ENCODE data around the gene SLC3A2. TPM values are rescaled to one million over a fixed set of nuclear protein-coding genes. Genes with fewer than 3 reads are reported as not detected.

The SLC3A2 gene
- total and polyA plus RNA-seq, 4 donors: 34.3 to 59.5 (median 51.0) TPM

GRCh38 chr11:62882431-62882749 lies 1.7 kb downstream of the SLC3A2 start:
- Histone ChIP-seq H3K27me3 (ENCODE audit: control insufficient read depth in 4 of 4, insufficient read depth in 4 of 4, low read length in 3 of 4) (no peaks in the 10 kb centered on the region), H3K4me1 (ENCODE audit: control insufficient read depth in 4 of 4, insufficient read depth in 4 of 4, low read length in 3 of 4) (peaks cover 0 to 29% (median 27%) of the 10 kb centered on the region in 4 donors), H3K4me3 (ENCODE audit: low read depth in 1 of 3, low read length in 3 of 3) (peak overlapping the region in 2 of 3 donors; percentile 86 to 88), H3K27ac (ENCODE audit: low read depth in 1 of 2, low read length in 2 of 2) (no peak overlapping the region), H3K9me3 (ENCODE audit: control insufficient read depth in 4 of 4, low read length in 3 of 4) (no peaks in the 10 kb centered on the region), H3K9ac (ENCODE audit: low read depth in 1 of 2, low read length in 2 of 2) (peak overlapping the region in 1 of 2 donors; percentile 97), H3K36me3 (ENCODE audit: control insufficient read depth in 4 of 4, insufficient read depth in 3 of 4, low read depth in 1 of 4, low read length in 3 of 4) (peaks cover 10 to 46% (median 40%) of the 10 kb centered on the region in 4 donors)
- 66% methylated on average over 6 of the region's 6 CpGs for WGBS
- DNase-seq (ENCODE audit: low spot score): no peak
- no peak for TF ChIP-seq HNF4A (conservative IDR thresholded peaks at IDR 0.05)
- TF ChIP-seq HNF4G (IDR thresholded peaks at IDR 0.05): no peak
- no peak for TF ChIP-seq TAF1 (conservative IDR thresholded peaks at IDR 0.05)
- TF ChIP-seq YY1 (IDR thresholded peaks at IDR 0.05): no peak
- TF ChIP-seq REST (IDR thresholded peaks at IDR 0.05): no peak
- TF ChIP-seq NR2F2 (IDR thresholded peaks at IDR 0.05): no peak
- no peak for TF ChIP-seq MAX (IDR thresholded peaks at IDR 0.05)
- no peak for TF ChIP-seq JUND (IDR thresholded peaks at IDR 0.05)
- TF ChIP-seq CTCF (IDR thresholded peaks at IDR 0.05; ENCODE audit: low read depth, low read length, missing input control): no peak
- TF ChIP-seq FOXA2 (IDR thresholded peaks at IDR 0.05): no peak
- no peak for TF ChIP-seq ZBTB33 (IDR thresholded peaks at IDR 0.05)

- peaks cover 14 to 48% (median 44%) of the 10 kb centered on the region in 4 donors for H3K36me3 ChIP-seq (ENCODE audit: control insufficient read depth in 4 of 4, insufficient read depth in 3 of 4, low read depth in 1 of 4, low read length in 3 of 4)
- peak overlapping the region; percentile 16 to 97 for H3K9ac ChIP-seq (ENCODE audit: low read depth in 1 of 2, low read length in 2 of 2)
- no peak overlapping the region for H3K27ac ChIP-seq (ENCODE audit: low read depth in 1 of 2, low read length in 2 of 2)
- WGBS: 45% methylated on average over 5 of the region's 5 CpGs
- no peaks in the 10 kb centered on the region for H3K27me3 ChIP-seq (ENCODE audit: control insufficient read depth in 4 of 4, insufficient read depth in 4 of 4, low read length in 3 of 4)
- no peaks in the 10 kb centered on the region for H3K9me3 ChIP-seq (ENCODE audit: control insufficient read depth in 4 of 4, low read length in 3 of 4)
- DNase-seq (ENCODE audit: low spot score): no peak
- H3K4me1 ChIP-seq (ENCODE audit: control insufficient read depth in 4 of 4, insufficient read depth in 4 of 4, low read length in 3 of 4): peaks cover 0 to 28% (median 26%) of the 10 kb centered on the region in 4 donors
- H3K4me3 ChIP-seq (ENCODE audit: low read depth in 1 of 3, low read length in 3 of 3): no peak overlapping the region
- TF ChIP-seq HNF4G (IDR thresholded peaks at IDR 0.05) (no peak), HNF4A (conservative IDR thresholded peaks at IDR 0.05) (no peak), MAX (IDR thresholded peaks at IDR 0.05) (no peak), ZBTB33 (IDR thresholded peaks at IDR 0.05) (no peak), FOXA2 (IDR thresholded peaks at IDR 0.05) (no peak), RAD21 (IDR thresholded peaks at IDR 0.05) (no peak), REST (IDR thresholded peaks at IDR 0.05) (no peak), CTCF (IDR thresholded peaks at IDR 0.05; ENCODE audit: low read depth, low read length, missing input control) (no peak), FOXA1 (IDR thresholded peaks at IDR 0.05) (no peak), JUND (IDR thresholded peaks at IDR 0.05) (no peak)
Measured at GRCh38 chr11:62882788-62883501, 2.2 kb downstream of the SLC3A2 start.
